Measurements from ENCODE around the gene ASPSCR1.

Gene ASPSCR1

GRCh38 chr17:82008941-82009405 lies 31.5 kb downstream of the ASPSCR1 start:
- H3K9me3 ChIP-seq (ENCODE audit: insufficient read depth, low read length) = no peaks in the 10 kb centered on the region
- H3K9me2 ChIP-seq (replicated peaks; ENCODE audit: insufficient read depth, low read length) = no peaks in the 10 kb centered on the region
- H3K36me3 ChIP-seq (ENCODE audit: low read length) = no peaks in the 10 kb centered on the region
- no peaks in the 10 kb centered on the region for H3K27me3 ChIP-seq (ENCODE audit: low read length)
- no peaks in the 10 kb centered on the region for H4K20me1 ChIP-seq (ENCODE audit: low read depth, low read length)
- TF ChIP-seq EZH2phosphoT487 (conservative IDR thresholded peaks at IDR 0.05; ENCODE audit: low read length) (no peak), CTCF (IDR thresholded peaks at IDR 0.05; ENCODE audit: insufficient read depth, low read length, poor library complexity, severe bottlenecking) (no peak)
- no peak overlapping the region for H3K9ac ChIP-seq (ENCODE audit: low read length)
- H3K4me2 ChIP-seq (ENCODE audit: low read depth, low read length, poor library complexity, severe bottlenecking) = no peak overlapping the region
- H3K79me2 ChIP-seq (ENCODE audit: insufficient read depth, low read length) = no peaks in the 10 kb centered on the region
- no peak overlapping the region for H2AFZ ChIP-seq (ENCODE audit: low read depth, low read length, severe bottlenecking)
- no peak overlapping the region for H3K4me3 ChIP-seq (ENCODE audit: insufficient read depth, low read length, poor library complexity, severe bottlenecking)
- H3F3A ChIP-seq (ENCODE audit: insufficient read depth) = no peaks in the 10 kb centered on the region
- H3K27ac ChIP-seq (ENCODE audit: low read depth, low read length) = no peak overlapping the region

GRCh38 chr17:82009413-82009812 lies 32.0 kb downstream of the ASPSCR1 start:
- no peaks in the 10 kb centered on the region for H3K27me3 ChIP-seq (ENCODE audit: low read length)
- no peaks in the 10 kb centered on the region for H3F3A ChIP-seq (ENCODE audit: insufficient read depth)
- no peak for TF ChIP-seq CTCF (IDR thresholded peaks at IDR 0.05; ENCODE audit: insufficient read depth, low read length, poor library complexity, severe bottlenecking)
- no peak for TF ChIP-seq EZH2phosphoT487 (conservative IDR thresholded peaks at IDR 0.05; ENCODE audit: low read length)

GRCh38 chr17:82010575-82011525 lies 33.4 kb downstream of the ASPSCR1 start:
- Histone ChIP-seq H3K27ac (ENCODE audit: low read depth, low read length) (no peak overlapping the region), H3K9me3 (ENCODE audit: insufficient read depth, low read length) (no peaks in the 10 kb centered on the region), H3K9ac (ENCODE audit: low read length) (no peak overlapping the region), H3K9me2 (replicated peaks; ENCODE audit: insufficient read depth, low read length) (no peaks in the 10 kb centered on the region), H3K27me3 (ENCODE audit: low read length) (no peaks in the 10 kb centered on the region), H3F3A (ENCODE audit: insufficient read depth) (no peaks in the 10 kb centered on the region), H4K20me1 (ENCODE audit: low read depth, low read length) (no peaks in the 10 kb centered on the region), H3K4me3 (ENCODE audit: insufficient read depth, low read length, poor library complexity, severe bottlenecking) (no peak overlapping the region), H3K79me2 (ENCODE audit: insufficient read depth, low read length) (no peaks in the 10 kb centered on the region), H3K4me2 (ENCODE audit: low read depth, low read length, poor library complexity, severe bottlenecking) (no peak overlapping the region), H3K36me3 (ENCODE audit: low read length) (no peaks in the 10 kb centered on the region), H2AFZ (ENCODE audit: low read depth, low read length, severe bottlenecking) (no peak overlapping the region)
- TF ChIP-seq CTCF (IDR thresholded peaks at IDR 0.05; ENCODE audit: insufficient read depth, low read length, poor library complexity, severe bottlenecking) (no peak), EZH2phosphoT487 (conservative IDR thresholded peaks at IDR 0.05; ENCODE audit: low read length) (no peak)

More at GRCh38 chr17:82009413-82009812, 32.0 kb downstream of the ASPSCR1 start:
- Histone ChIP-seq H3K36me3 (ENCODE audit: low read length) (no peaks in the 10 kb centered on the region), H3K4me3 (ENCODE audit: insufficient read depth, low read length, poor library complexity, severe bottlenecking) (no peak overlapping the region), H3K79me2 (ENCODE audit: insufficient read depth, low read length) (no peaks in the 10 kb centered on the region), H3K9ac (ENCODE audit: low read length) (no peak overlapping the region), H2AFZ (ENCODE audit: low read depth, low read length, severe bottlenecking) (no peak overlapping the region), H3K9me3 (ENCODE audit: insufficient read depth, low read length) (no peaks in the 10 kb centered on the region), H3K27ac (ENCODE audit: low read depth, low read length) (no peak overlapping the region), H4K20me1 (ENCODE audit: low read depth, low read length) (no peaks in the 10 kb centered on the region), H3K4me2 (ENCODE audit: low read depth, low read length, poor library complexity, severe bottlenecking) (no peak overlapping the region), H3K9me2 (replicated peaks; ENCODE audit: insufficient read depth, low read length) (no peaks in the 10 kb centered on the region)

Data from SU-DHL-6 (cell line).